Measurements from ENCODE around the gene FAM209B.
"Not testable (repeated sequence)": the region's sequence is repeated elsewhere in the genome, so short reads cannot be mapped to it uniquely, and the experiment has no call there.

Gene FAM209B

DNA sequence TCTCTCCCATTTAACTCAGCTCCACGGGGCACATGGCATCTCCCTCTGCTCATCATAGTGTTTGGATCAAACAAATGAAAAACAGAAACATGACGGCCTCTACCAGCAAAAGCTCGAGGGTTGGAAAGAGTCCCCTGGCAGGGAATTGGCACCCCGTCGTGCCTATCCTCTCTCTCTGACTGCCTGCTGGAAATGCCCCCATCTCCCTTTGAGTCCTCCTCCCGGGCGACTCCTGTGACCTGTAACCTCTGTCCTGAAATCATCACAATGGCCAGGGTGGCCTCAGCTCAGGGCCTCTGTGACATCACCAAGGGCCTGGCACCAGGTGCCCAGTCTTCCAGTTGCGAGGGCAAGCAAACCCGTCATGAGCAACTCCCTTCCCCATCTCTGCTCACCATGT lies at the start of gene FAM209B:
Gene FAM209B, plus strand, starts transcription at position 301 of the 400 bp plus-strand sequence. Its CDS starts 96 bp downstream, at position 397.
- not testable (repeated sequence) for DNase-seq (ENCODE audit: low read depth)

DNA sequence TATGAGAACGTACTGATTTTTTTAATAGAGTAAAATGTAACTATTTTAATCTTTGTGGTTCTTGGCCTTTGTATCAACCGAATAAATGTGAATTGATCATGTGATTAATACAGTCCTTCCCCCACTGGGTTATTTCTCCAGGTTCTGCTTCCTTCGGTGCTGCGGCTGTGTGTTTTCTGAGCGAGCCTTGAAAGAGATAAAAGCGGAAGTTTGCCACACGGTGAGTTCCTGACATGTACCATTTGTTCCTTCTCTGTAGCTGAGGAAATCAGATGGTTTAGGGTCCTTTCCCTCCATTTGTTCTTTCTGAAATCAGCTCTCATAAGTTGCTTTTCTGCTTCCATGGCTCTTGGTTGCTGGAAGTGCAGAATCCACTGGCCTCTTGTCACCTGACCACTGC lies 49.1 kb upstream of the FAM209B start:
- DNase-seq (ENCODE audit: low read depth) = no peak

DNA sequence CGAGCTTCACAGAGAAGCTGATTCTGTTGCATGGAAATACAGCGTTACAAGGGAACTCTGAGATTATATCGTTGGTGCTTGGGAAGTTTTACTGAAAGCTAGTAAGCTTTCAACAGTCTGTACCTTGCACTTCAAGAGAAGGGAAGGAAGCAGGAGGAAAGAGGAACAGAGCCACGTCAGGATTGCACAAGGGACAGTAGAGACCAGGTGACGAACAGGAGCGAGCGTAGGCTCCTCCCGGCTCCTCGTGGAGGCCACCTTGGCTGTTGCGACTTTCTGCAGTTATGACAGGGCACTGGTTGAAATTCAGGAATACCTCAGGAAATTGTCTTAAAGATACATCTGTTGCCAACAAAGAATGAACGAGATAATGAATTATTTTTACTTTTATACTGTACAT lies 45.8 kb upstream of the FAM209B start:
- DNase-seq (ENCODE audit: low read depth) = no peak

GRCh38 chr20:56488566-56488965 lies 44.5 kb upstream of the FAM209B start:
- DNase-seq (ENCODE audit: low read depth) = no peak

- DNase-seq (ENCODE audit: low read depth) = no peak
Measured at GRCh38 chr20:56501116-56501515, 31.9 kb upstream of the FAM209B start.

GRCh38 chr20:56503916-56504315 lies 29.1 kb upstream of the FAM209B start:
- DNase-seq (ENCODE audit: low read depth) = no peak

DNA sequence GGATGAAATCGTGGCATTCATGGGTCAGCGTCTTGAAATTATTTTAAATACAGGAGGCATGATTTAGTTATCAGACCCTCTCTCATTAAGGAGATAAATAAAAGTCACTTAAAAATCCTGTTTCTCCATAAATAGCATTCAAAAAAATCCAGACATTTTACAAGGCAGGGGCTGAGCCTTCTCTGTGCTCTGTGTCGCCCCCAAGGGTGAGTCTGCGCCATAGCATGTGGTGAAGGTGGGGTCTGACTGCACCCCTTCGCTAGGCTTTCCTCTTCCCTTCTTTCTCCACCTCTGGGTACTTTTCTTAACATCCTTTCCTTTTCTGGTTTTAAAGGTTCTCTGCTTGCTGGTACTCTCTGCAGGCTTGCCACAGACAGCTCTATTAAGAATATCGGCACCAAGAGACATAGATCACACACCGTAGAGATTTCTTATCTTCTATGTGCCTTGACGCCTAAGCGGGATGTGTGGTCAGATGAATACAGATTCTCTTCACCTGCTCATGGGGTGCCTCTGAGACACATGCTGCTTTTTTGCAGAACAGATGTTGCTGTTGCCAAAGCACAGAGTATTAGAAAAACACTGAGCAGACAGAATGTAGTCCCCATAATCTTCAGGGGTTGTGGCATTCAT lies 28.6 kb upstream of the FAM209B start:
- peak; percentile 8 for DNase-seq (ENCODE audit: low read depth)

GRCh38 chr20:56506103-56506502 lies 26.9 kb upstream of the FAM209B start:
- no peak for DNase-seq (ENCODE audit: low read depth)

- no peak for DNase-seq (ENCODE audit: low read depth)
Measured at GRCh38 chr20:56511926-56512325, 21.1 kb upstream of the FAM209B start.

GRCh38 chr20:56513161-56514150 lies 19.6 kb upstream of the FAM209B start:
- DNase-seq (ENCODE audit: low read depth) = no peak

GRCh38 chr20:56516631-56517030 lies 16.4 kb upstream of the FAM209B start:
- no peak for DNase-seq (ENCODE audit: low read depth)

GRCh38 chr20:56517211-56517610 lies 15.8 kb upstream of the FAM209B start:
- no peak for DNase-seq (ENCODE audit: low read depth)

GRCh38 chr20:56517641-56518040 lies 15.4 kb upstream of the FAM209B start:
- DNase-seq (ENCODE audit: low read depth) = no peak

DNA sequence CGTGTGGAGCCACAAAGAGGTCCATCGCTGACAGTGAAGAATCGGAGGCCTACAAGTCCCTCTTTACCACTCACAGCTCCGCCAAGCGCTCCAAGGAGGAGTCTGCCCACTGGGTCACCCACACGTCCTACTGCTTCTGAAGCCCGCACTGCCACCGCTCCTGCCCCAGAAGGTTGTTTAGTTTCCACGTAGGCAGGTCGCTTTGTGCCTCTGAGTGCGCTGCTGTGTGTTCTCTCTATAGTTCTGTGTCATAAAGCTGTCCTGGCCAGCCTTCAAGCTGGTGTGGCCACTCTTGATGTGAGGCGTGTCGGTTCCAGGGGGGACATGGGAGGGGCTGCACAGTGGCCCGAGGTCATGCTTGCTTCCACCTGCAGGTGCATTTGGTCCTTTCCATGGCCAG lies 14.9 kb upstream of the FAM209B start:
- no peak for DNase-seq (ENCODE audit: low read depth)

GRCh38 chr20:56518721-56519398 lies 14.2 kb upstream of the FAM209B start:
- no peak for DNase-seq (ENCODE audit: low read depth)

GRCh38 chr20:56519551-56519950 lies 13.5 kb upstream of the FAM209B start:
- no peak for DNase-seq (ENCODE audit: low read depth)

DNA sequence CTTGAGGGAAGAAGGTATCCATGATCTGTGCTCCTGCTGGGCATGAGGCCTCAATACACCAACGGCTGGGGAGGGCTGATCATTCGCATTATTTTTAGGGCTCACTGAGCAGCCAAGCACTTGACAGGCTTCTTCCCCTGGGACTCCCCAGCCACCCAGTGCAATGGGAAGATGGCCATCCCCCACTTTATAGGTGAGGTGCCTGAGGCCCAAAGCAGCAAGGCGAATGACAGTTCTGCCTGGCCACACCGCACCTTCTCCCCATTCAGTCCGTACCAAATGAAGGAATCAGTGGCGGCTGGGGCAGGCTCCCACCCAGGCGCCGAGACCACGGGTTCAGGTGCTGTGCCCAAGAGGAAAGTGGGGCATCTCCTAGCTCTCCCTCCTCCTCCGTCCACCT lies 12.9 kb upstream of the FAM209B start:
- no peak for DNase-seq (ENCODE audit: low read depth)

DNA sequence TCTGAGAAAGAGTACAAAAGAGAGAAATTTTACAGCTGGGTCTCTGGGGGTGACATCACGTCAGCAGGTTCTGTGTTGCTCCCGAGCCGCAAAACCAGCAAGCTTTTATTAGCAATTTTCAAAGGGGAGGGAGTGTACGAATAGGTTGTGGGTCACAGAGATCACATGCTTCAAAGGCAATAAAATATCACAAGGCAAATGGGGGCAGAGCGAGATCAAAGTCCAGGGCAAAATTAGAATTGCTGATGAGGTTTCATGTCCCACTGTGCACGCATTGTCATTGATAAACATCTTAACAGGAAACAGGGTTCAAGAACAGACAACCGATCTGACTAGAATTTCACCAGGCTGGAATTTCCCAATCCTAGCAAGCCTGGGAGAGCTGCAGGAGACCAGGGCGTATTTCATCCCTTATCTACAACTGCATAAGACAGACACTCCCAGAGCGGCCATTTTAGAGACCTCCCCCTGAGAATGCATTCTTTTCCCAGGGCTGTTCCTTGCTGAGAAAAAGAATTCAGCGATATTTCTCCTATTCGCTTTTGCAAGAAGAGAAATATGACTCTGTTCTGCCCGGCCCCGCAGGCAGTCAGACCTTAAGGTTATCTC lies 12.2 kb upstream of the FAM209B start:
- not testable (repeated sequence) for DNase-seq (ENCODE audit: low read depth)

DNA sequence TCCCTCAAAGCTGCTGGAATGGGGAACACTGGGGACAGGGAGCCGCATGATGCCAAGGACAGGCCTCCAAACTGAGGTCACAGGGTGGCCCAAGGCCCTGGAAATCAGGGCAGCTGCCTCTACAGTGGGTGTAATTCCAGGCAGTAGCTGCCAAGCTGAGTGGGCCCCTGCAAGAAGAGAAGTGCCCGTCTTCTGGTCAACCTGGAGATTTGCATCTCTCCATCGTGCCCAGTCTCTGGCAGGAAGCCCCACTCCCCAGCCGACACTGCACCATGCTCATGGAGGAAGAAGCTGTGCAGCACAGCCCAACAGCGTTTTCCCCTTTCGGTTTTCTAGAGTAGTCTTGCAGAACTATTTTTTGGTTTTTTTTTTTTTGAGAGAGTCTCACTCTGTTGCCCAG lies 10.7 kb upstream of the FAM209B start:
- DNase-seq (ENCODE audit: low read depth) = no peak

DNA sequence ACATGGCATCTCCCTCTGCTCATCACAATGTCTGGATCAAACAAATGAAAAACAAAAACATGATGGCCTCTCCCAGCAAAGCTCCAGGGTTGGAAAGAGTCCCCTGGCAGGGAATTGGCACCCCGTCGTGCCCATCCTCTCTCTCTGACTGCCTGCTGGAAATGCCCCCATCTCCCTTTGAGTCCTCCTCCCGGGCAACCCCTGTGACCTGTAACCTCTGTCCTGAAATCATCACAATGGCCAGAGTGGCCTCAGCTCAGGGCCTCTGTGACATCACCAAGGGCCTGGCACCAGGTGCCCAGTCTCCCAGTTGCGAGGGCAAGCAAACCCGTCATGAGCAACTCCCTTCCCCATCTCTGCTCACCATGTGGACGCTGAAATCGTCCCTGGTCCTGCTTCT lies 8.6 kb upstream of the FAM209B start, which contains the start of gene FAM209A:
Gene FAM209A, plus strand, starts transcription at position 301 of the 400 bp plus-strand sequence. Its CDS starts 65 bp downstream, at position 366.
- DNase-seq (ENCODE audit: low read depth) = not testable (repeated sequence)

GRCh38 chr20:56527521-56527920 lies 5.5 kb upstream of the FAM209B start:
- no peak for DNase-seq (ENCODE audit: low read depth)

DNA sequence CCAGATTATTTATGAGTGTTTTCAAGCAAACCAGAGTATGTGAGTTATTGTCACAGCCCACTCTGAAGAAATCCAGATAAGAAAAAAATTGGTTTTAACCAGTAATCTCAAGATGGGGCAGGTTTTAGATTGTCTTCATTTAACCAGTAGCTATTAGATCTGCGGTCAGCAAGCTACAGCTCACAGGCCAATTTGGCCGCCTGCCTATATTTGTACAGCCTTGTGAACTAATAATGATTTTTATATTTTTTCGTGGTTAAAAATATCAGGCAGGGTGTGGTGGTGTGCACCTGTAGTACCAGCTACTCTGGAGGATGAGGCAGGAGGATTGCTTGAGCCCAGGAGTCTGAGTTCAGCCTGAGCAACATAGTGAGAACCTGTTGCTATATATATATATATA lies 5.0 kb downstream of the FAM209B start:
- DNase-seq (ENCODE audit: low read depth) = no peak

All from activated T-cell treated with anti-CD3 and anti-CD28 coated beads for 1 hour (primary cell).